ENCODE data around the gene MAP3K13.
"Not testable (repeated sequence)": the region's sequence is repeated elsewhere in the genome, so short reads cannot be mapped to it uniquely, and the experiment has no call there.

Gene MAP3K13

DNA sequence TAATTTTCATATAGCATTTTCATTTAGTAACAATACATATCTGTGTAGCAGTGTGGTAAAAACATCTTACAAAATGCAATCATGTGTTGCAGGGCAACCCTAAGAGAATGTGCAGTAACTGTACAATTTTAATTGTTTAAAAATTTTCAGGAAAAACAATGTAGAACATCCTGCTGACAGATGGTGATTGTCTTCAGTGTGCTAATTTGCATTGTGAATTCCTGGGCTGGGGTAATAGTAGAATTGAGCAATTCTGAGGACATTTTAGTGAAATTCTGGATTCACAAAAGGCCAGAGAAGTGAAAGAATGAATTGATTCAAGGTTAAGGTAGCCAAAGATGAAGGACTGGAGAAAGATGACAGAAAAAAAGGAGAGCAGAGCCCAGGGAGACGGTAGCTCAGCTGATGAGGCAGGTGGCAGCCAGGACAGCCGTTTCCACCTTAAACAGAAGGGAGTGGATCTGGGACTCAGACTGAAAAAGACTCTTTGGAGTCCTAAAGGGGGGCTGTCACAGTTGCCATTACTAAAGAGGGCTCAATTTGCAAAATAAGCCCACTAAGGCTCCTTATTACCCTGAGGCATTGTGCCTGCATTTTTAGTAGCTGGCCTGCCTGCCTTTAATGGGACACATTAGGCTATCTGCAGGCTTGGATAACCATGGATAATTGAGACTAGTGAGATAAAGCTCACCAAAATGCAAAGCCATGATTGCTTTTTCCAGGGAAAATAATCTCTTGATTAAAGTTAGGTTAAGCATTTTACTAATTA, 8.6 kb downstream of the MAP3K13 start:
- DNase-seq: no peak
- intact Hi-C loops (cut with DNase I): no loop called here

DNA sequence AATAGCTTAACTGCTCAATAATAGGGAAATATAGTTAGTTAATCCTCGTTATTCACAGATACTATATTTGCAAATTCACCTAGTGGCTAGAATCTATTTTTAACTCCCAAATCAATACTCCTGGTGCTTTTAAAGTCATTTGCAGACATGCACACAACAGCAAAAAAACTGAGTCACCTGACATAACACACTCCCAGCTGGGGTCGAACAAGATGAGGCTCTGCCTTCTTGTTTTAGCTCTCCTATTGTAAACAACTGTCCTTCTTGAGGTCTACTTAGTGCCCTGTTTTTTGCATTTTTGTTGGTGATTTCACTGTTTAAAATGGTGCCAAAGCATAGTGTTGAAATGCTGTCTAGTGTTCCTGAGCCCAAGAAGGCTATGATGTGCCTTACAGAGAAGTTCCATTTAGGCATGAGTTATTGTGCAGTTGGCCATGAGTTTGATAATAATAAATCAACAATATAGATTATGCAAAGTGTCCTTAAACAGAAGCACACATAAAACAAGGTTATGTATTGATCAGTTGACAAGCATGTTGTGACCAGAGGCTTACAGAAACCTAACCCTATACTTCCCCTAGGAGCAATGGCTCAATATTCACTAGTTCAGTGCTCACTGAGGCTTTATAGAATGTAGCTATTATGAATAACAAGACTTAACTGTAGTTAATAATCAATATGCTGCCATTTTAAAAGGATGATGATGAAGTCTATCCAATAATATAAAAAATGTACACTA, 18.6 kb downstream of the MAP3K13 start:
- DNase-seq: no peak
- intact Hi-C loops (cut with DNase I): no loop called here

DNA sequence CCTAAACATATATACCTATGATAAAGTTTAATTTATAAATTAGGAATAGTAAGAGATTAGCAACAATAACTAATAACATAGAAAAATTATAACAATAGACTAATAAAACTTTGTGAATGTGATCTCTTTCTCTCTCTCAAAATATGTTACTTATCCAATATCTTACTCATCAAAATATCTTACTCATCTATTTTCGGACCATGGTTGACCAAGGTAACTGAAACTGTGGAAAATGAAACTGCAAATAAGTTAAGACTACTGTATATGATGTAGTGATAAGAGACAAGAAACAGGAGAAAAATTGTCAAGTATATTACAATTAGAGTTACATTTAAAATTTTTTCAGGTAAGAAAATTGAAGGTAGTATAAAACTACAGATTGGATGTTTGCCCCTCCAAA, 19.2 kb downstream of the MAP3K13 start:
- intact Hi-C loops (cut with DNase I): no loop called here
- DNase-seq: no peak

DNA sequence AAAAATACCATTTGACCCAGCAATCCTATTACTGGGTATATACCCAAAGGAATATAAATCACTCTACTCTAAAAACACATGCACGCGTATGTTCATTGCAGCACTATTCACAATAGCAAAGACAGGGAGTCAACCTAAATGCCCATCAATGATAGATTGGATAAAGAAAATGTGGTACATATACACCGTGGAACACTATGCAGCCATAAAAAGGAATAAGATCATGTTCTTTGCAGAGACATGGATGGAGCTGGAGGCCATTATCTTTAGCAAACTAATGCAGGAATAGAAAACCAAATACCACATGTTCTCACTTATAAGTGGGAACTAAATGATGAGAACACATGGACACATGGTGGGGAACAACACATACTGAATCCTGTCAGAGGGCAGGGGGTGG, 23.6 kb downstream of the MAP3K13 start:
- intact Hi-C loops (cut with DNase I); DNase-seq: not testable (repeated sequence)

DNA sequence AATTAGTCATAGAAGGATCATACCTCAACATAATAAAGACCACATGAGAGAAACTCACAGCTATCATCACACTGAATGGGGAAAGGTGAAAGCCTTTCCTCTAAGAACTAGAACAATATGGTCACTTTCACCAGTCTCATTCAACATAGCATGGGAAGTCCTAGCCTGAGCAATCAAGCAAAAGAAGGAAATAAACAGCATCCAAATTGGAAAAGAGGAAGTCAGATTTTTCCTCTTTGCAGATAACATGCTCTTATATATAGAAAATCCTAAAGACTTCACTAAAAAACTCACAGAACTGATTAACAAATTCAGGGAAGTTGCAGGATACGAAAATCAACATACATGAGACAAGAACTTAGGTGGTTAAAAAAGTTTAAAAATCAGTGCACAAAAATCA, 24.7 kb downstream of the MAP3K13 start:
- intact Hi-C loops (cut with DNase I): no loop called here
- no peak for DNase-seq

DNA sequence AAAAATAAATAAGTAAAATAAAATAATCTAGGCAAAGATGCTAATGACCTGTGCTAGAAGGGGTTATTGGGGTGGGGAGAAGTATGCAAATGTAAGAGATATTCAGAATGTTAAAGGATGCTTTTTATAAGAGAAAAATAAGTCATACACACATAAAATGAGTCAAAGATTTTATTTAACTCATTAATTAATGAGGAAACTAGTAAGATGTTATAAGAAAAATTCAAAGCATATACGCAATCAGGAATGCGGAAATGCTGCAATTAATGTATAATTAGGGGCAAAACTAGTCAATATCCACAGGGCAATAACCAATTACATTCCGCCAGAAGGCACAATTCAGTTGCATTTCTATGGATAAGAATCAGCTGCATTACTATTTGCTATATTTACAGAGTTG, 30.1 kb downstream of the MAP3K13 start:
- no peak for DNase-seq
- intact Hi-C loops (cut with DNase I): no loop called here

DNA sequence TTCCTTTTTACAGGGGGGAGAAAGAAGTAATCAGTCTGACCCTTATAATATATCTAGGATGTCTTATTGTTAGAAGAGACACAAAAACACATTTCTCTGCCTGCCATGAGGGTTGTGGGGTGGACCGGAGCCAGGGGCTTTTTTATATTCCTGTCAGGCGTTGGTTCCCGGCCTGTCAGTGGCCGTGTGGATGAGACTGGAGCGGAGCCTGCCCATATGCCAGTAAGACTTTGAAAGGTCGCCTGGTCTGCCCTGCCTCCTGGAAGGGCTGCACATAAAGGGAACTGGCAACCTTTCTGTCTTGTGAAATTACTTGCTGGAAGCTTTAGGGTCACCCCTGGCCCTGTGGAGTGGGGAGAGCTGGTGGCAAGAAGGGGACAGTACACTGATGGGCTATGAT, 34.7 kb downstream of the MAP3K13 start:
- peak in 39 of 42 donors; percentile 12 to 84 (median 52) for DNase-seq
- intact Hi-C loops (cut with DNase I): no loop called here

DNA sequence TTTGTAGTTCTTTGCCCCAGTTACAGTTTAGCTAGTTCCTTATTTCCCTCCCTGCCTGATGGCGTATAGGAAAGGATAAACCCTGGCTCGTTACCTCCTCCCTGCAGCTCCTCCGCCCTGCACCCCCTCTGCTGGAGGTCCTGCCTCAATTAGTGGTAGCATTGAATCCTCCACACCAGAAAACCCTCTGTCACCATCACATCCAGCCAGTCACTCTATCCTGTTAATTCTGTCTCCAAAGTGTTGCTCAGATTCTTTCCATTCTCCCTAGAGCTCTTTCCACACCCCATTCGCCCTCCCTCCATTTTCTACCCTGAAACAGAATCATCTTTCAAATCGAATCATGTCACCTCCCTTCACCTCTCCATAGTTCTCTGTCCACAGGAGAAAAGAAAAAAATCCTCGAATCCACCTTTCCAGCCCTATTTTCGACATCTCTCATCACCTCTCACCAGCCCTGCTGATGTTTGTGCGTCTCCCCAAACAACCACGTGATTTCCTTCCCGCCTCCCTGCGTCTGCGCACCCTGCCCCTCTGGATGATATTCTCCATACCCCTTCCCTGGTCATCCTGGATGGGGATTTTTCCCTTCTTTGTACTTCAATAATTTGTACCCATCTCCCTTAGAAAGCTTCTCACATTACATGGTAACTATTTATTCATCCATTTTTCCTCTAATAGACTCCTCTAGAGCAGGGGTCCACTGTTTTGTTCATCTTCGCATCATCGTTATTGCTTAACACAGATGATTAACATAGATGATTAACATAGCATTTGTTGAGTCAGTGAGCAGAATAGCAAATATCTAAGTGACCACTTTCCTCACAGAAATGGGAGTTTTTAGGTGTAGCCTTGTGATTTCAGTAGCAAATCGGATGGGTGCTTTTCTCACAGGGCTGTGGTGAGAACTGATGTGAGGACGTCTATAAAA, 37.1 kb downstream of the MAP3K13 start:
- DNase-seq: peak in 7 of 42 donors; percentile 13 to 48 (median 30)
- intact Hi-C loops (cut with DNase I): no loop called here

DNA sequence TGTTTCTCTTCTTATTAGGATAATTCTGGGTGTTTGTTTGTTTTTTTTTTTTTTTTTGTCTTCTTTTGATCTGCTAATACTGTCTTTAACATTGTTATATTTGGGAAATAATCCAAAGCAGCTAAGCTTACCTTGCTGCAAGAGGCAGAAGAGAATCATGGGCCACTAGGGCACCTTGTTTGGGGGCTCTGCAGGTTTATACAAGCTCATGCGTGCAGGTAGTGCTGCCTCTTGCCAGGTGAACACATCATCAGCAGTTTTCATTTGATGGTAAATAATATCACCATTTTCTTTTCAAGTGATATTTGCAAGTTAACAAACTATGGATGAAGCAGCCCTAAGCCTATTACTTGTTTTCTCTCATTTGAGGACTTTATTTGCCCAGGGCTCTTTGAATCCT, 37.9 kb downstream of the MAP3K13 start:
- DNase-seq: no peak
- intact Hi-C loops (cut with DNase I): no loop called here

DNA sequence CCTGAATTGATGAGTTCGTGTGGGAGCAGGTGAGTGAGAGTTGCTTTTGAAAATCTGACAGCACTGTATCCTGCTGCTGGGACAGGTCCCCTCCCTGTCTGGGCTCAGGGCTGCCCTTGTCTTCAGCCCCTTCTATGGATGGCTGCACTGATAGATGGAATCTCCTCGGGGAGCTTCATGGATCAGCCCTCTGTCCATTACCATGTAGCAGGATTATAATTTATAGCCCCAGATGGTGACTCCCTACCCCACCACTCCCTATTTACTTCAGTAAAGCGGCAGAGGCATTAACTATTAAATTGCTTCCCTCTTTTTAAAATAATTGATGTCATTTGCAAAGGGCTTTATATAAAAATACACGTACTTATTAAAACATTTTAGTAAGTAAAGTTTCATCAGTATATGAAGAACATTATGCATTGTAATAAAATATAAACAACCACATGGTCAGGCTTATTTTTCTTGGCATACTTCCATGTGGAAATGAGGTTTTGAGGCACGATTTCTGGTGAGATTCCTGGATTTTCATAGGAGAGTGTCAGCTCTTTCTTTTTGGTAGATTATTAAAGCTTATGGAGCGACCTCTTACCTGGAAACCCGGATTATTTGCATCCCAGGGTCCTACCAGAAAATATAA, 38.5 kb downstream of the MAP3K13 start:
- no peak for DNase-seq
- intact Hi-C loops (cut with DNase I): no loop called here

DNA sequence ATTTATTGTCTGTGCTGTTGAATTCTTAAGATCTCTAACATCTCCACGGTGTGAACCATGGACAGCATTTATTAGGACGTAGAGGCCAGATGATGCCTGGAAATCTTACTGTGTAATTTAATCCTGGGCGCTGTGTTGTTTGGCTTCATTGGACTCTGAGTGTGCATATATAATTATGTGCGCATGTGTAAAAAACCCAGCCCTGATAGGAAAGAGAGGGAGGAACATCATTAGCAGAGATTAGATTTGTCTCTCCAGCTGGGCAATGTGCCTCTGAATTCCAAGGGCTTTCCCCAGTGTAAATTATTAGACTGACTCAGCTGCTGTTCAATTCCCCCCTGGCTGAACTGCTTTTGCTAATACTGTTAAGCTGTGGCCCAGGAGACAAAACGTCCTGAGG, 39.6 kb downstream of the MAP3K13 start:
- intact Hi-C loops (cut with DNase I): no loop called here
- DNase-seq: peak in 3 of 42 donors; percentile 7 to 64 (median 23)

DNA sequence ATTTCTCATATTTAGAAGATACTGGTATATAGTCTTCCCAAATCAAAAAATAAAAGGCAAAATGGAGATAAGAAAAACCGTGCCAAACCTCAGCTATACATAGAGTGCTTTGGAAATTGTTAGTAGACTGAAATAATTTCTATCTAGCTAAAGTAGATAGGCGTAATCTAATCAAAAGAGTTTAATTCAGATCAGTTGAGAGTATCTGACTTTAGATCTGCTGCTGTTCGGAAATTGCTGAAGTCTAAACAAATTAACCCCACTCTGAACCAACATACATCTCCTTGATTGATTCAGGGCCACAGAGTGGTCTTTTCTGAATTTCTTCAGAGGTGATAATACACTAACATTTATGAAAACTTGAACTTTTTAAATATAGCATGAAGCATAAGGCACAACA, 40.1 kb downstream of the MAP3K13 start:
- intact Hi-C loops (cut with DNase I): no loop called here
- DNase-seq: no peak

DNA sequence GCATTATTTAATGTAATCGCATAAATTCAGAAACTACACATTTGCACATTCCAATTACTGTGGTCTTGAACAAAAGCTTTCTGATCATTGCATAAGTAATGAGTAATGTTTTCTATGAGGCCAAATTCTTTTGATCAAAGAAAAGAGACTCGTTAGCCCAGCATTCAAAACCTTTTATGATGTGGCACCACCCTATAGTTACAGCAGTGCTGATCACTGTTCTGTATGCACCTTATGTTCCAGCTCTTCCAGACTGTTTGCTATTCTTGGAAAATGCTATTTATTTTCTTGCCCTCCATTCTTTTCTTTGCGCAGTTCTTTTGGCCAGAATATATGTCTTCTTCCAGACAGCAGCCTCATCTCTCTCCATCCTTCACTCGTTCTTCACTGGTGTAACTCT, 42.3 kb downstream of the MAP3K13 start:
- intact Hi-C loops (cut with DNase I): no loop called here

DNA sequence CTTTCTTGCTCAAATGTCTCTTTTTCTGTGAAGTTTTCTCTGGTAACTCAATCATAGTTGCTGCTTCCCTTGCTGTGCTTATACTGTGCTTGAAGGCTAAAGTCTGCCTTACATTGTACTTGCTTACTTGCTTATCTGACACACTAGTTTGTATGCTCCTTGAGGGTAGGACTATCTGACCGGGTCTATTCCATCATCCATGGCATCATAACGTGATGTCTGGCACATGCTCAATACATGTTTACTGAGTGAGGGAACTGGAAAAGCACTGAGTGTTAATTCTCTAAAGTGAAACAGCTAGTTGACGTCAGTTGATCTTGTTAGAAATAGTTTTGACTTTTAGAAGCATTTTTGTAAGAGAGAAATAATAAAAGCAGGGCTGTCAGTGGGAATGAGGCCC, 42.7 kb downstream of the MAP3K13 start:
- no peak for DNase-seq
- intact Hi-C loops (cut with DNase I): no loop called here

More for the DNA sequence above, 42.3 kb downstream of the MAP3K13 start:
- DNase-seq: no peak

DNA sequence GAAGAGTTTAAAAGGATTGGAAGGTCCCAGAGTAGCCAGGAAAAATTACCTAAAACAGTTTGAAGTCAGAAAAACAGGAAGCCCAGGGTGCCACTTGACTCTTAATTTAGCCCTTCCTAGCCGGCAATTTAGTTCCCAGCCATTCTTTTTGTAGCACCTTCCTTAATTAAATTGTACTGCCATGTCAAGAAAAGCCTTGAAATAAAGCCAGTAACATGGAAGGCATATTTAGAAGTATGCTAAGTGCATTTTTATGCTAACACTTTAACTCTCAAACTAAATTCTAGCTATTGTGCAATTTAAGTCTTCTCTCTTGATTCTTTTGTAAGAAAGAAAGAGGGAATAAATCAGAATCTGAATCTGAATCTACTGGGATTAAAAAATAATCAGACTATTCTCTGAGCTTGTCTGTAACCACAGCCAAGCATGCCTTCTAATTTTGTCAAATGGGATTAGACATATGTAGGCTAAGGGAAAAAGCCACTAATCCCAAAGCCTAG, 43.2 kb downstream of the MAP3K13 start:
- no peak for DNase-seq
- intact Hi-C loops (cut with DNase I): no loop called here

DNA sequence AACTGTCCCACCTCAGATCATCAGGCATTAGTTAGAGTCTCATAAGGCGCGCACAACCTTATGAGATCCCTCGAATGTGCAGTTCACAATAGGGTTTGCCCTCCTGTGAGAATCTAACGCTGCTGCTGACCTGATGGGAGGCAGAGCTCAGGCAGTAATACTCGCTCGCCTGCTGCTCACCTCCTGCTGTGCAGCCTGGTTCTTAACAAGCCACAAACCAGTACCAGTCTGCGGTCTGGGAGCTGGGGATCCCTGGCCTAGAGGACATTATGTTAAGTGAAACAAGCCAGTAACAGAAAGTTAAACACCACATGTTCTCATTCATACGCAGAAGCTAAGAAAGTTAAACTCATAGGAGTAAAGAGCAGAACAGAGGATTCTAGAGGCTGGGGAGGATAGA, 47.0 kb downstream of the MAP3K13 start:
- DNase-seq: no peak
- intact Hi-C loops (cut with DNase I): no loop called here

DNA sequence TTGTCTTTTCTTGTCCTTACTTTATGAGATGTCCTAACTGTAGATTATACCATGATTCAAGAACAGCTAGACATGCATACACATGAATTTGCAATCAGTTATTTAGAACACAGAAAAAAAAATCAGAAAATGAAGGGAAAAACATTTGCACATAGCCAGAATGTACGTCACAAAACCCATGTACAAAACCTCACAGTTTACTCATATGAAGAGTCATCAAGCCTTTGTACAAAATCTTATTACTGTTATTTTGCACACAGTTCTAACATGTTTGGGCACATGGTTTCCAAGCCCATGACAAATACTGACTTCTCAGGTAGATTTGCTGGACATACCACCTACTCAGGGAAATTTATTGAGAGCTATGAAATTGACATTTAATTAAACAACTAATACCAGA, 48.2 kb downstream of the MAP3K13 start:
- DNase-seq: no peak
- intact Hi-C loops (cut with DNase I): no loop called here

DNA sequence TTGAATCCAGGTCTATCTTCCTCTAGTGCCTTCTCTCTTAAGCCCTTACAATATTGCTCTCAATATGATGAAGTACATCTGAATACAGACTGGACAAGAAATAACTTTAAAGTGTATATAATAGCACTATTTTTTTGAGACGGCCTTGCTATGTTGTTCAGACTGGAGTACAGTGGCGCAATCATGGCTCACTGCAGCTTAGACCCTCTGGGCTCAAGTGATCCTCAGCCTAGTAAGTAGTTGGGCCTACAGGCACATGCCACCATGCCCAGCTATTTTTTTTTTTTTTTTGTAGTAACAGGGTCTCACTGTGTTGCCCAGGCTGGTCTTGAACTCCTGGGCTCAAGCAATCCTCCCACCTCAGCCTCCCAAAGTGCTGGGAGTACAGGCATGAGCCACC, 53.6 kb downstream of the MAP3K13 start:
- intact Hi-C loops (cut with DNase I): no loop called here
- no peak for DNase-seq

DNA sequence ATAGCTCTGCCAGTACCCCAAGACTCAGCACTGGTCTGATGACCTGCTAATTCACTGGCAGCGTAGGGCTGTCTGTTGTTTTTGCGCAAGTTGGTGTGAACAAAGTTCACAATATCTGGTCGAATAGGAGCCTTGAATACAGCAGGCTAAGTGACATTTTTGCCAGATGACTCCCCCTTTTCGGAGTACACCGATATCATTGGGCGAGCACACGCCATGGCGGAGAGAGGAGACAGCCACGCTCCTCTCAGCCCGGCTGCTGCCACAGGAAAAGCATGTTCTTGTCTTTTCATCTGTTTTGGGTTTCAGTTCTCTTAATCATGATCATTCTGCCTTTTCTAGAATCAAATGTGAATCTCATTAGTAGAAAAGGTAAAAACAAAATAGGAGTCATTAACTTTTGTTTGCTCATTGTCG, 55.6 kb downstream of the MAP3K13 start:
- intact Hi-C loops (cut with DNase I); DNase-seq: not testable (repeated sequence)

Data from head of caudate nucleus (tissue), 42 donors.